Fibroblast of peridontal ligament (primary cell): ENCODE measurements around the gene ALX4.

Experiments used
- DNase-seq: peaks from one replicate; pipeline ENCODE4 v3.0.0-alpha.2; 2010; ENCODE audit errors: extremely low read depth

Gene ALX4

DNA sequence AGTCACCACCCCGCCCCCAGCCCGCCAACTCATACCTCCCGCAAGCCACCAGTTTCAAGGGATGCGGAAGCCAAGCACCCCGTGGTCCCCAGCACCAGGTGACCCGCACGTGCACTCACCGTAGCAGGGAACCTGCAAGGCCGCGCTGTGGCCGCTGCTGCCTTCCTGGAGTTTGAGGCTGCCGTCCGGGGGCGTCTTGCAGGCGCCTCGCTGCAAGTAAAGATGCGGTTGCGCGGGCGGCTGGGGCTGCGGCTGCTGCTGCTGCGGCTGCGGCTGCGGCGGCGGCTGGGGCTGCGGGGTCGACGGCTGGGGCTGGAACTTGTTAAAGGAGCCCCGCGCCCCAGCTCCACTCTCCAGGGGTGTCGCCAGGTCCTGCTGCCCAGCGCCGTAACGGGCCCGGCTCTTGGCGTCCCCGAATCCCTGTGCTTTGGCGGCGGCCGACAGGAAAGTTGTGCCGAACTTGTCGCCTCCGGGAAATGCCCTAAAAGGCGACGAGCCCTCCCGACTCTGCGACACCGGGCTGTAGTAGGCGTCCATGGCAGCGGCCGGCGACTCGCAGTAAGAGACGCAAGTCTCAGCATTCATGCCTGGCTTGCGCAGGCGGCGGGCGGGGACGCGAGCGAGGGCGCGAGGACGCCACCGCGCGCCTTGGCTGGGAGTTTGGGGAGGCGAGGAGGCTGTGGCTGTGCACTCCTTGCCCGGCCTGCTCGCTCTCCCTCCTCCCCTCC is at the start of gene ALX4:
Gene ALX4, minus strand, starts transcription at position 662 of the 728 bp plus-strand sequence. Its CDS starts 77 bp downstream, at position 585.
- no peak for DNase-seq

- no peak for DNase-seq
Measured at GRCh38 chr11:44359162-44359561, 49.2 kb upstream of the ALX4 start.

DNA sequence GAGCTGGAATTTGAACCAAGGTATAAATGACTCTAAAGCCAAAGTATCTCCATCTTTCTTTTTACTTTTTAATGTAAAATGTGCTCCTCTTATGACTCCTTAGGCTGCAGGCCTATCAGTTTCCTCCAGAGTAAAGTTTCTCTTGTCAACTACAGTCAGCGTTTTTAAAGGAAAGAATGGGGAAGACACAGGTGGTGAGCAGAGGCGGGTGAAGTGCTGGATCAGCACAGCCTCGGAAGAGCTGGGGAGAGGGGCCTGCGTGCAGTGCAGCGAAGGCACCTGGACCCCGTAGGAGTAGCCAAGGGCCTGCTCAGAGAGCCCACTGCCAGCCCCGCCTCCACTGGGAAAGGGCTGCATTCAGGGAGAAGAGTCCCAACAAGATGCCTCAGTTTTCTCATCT is 48.8 kb upstream of the ALX4 start:
- DNase-seq: no peak

DNA sequence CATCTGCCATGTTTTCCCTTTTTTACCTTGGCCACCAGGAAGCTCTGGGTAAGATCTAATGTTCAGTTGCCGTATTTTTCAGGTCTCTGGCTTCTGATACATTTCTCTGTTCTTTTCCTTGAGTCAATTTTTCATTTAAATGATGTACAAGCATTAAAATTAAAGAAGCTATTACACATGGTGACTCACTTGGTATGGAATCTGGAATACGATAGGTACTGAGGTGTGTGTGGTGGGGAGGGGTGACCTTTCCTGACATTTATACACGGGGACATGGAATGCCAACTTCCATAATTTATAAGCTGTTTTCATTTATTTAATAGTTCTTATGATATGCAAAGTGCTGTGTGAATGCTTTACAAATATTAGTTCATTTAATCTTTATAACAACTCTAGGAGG is 47.8 kb upstream of the ALX4 start:
- no peak for DNase-seq

GRCh38 chr11:44356351-44356750 is 46.4 kb upstream of the ALX4 start:
- no peak for DNase-seq

GRCh38 chr11:44351898-44352498 is 42.1 kb upstream of the ALX4 start:
- no peak for DNase-seq

- DNase-seq: no peak
Measured at GRCh38 chr11:44351006-44351660, 41.2 kb upstream of the ALX4 start.

DNA sequence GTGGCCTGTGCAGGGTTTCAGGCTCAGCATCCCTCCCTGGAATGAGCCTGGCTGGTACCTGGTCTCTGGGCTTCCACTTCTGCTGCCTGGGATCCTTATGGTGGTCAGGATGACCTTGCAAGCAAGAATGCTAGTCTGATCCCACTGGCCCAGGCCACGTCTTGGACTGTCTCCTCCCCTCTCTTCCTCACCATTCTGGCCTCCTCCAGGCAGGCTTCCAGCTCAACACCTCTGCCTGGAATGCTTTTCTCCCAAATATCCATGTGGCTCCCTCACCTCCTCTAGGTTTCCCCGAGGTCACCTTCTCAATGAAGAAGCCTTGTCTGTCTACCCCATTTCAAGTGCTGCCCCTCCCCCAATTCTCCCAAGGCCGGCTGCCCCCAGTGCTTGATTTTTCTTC is 39.4 kb upstream of the ALX4 start:
- DNase-seq: no peak

GRCh38 chr11:44348721-44349120 is 38.8 kb upstream of the ALX4 start:
- DNase-seq: no peak

GRCh38 chr11:44348114-44348513 is 38.2 kb upstream of the ALX4 start:
- DNase-seq: no peak

DNA sequence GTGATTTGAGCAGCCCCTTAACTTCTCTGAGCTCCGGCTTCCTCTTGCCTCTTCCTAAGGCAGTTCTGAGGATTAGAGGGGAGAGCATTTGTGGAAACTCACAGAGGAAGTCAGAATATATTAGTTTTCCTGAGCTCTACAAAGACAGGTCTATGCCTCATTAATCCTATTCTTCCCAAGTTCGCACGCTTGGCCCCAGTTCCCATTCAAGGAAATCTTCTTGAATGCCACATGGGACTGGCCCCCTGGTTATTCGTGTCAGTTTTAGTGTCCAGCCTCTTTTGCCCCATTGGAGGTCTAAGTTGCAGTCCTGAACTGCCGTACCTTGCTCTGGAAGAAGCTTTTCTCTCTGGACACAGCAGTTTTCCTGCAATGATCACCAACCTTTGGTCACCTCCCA is 37.6 kb upstream of the ALX4 start:
- DNase-seq: no peak

DNA sequence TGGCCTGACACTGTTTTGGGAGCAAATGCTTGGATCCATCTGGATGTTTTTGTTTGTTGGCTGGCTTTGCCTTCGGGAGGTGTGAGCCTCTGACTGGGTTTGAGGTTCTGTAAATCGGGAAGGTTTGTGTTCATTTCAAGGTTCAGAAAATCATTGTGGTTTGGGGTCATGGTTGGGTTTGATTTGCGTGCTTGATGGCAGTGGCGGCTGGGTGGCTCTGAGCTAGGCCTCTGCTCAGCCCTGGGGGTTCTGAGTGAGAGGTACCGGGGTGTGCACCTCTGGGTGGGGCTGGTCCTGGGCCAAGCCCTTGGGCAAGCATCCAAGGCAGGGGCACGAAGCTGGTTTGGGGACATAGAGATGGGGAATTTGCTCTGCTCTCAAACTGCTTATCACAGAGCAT is 37.0 kb upstream of the ALX4 start:
- no peak for DNase-seq

DNA sequence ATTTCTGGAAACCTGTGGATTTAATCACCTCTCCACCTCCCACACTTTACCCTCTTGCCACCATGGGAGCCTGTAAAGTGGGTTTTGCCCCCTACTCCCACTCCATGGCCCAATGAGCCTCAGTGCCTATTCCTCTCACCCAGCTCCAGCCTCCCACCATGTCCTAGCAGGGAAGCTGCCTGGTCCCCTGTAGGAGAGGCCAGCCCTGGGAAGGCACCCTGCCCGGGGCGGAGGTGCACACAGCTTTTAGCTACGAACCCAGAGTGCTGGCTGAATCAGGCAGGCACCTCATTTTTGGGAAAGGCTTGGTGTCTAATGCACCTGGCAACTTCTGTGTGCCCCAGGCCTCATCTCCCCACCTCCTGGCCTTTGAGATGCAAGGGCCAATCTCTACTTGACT is 35.8 kb upstream of the ALX4 start:
- DNase-seq: no peak

DNA sequence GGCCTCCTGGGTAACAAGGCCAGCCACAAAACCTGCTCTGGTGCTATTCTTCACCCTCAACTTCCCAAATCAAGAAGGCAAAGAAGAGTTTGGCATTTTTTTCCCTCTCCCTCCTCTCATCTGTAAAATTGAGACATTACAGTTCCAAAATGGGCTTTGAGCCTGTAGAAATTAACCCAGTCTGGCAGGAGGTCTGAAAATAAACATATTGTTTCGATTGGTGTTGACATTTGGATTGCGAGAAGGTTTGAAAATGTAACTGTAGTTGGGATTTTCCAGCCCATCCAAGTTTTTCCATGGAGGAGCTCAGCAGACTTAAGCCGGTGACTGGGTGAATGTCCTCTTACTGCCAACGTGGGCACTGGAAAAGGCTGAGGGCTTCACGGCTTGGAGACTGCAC is 35.0 kb upstream of the ALX4 start:
- DNase-seq: no peak

DNA sequence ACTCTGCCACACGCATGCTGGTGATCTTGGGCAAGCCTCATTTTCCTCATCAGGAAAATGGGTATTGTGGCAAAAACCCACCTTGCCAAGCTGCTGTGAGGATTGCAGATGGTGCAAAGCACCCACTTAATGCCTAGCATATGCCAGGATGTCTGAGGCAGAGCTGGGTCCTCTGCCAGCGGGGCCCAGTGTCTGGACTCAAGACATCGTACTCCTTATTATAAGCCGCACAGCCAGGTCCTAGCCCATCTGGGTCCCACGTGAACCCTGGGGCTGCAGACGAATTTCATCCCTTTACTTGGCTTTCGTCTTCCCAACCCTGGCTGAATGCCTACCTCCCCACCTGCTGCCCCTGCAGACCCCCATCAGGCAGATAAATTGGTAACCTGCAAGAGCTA is 34.5 kb upstream of the ALX4 start:
- DNase-seq: no peak

DNA sequence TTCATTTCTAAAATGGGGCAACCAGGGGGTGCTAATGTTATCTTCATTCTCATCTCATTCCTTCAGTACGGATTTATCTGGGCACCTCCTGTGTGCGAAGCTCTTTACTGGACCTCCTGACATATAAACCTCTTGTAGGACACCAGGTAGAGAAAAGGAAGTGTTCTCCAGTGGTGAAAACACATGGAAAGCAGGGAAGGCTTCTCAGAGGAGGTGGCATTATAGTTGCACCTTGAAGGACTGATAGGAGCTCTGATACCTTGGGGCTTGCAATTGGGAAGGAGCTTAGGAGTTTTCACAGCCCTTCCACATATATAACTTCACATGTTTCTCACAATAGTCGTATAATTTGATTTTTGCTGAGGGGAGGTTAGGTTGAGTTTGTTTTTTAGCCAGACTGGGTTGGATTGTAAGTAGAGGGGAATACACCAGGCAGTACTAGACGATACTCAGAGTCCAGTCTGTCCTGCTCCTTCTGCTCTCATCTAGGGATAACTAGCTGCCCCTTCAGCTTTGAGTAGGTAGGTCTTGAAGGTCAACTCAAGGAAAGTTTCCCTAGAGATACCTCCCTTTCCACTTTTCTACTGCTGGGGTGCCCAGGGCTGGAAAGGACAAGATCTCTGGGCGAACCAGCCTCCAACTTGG is 34.0 kb upstream of the ALX4 start:
- DNase-seq: no peak

DNA sequence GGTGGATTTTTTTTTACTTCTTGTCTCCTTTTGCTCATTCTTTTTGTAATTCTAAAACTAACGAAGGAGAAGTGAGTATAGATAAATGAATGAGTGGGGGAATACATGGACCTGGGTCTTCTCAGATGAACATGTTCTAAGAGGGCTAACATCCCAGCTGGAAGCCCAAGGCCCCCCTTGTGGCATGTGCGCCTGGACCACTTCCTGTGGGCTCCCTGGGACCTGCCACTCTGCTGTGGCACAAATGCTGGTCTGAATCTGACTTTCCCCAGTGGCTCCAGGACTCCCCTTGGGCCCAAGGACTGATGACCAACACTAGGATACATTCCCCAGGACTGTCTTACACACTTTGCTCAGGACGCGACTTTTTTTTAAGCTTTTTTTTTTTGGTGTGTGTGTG is 32.7 kb upstream of the ALX4 start:
- no peak for DNase-seq

DNA sequence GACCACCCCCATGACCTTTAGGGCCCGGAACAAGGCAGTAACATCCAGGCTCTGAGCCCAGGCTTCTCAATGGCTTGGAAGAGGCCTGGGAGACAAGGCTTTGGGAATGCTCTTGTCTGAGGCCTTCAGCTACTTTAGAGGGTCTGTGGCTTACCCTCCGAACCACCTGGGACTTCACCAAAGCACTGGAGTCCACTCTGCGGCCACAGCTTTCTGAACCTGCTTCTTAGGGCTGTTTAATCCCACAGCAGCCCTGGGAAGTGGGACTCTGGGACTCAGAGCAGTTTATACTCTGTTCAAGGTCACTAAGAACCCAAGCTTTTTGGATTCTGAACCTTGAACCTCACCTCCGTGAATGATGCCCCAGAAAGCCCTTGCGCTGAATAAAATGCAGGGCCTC is 30.7 kb upstream of the ALX4 start:
- DNase-seq: no peak

DNA sequence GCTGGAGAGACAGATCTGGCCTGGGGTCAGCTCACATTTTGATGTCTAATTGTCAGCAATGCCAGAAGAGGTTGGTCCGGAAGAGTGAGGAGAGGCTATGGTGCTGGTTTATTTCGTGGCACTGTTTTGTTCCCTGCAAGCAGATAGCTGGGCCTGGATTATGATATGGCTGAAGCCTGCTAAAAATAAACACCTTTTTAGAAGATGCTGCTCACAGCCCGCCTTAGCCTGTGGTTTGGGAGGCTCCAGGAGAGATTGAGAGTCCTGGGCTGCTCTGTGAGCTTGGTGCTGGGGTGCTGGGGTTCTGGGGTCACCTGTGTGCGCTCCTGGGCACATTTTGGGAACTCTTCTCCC is 29.6 kb upstream of the ALX4 start:
- no peak for DNase-seq

- no peak for DNase-seq
Measured at GRCh38 chr11:44338698-44339529, 29.0 kb upstream of the ALX4 start.

DNA sequence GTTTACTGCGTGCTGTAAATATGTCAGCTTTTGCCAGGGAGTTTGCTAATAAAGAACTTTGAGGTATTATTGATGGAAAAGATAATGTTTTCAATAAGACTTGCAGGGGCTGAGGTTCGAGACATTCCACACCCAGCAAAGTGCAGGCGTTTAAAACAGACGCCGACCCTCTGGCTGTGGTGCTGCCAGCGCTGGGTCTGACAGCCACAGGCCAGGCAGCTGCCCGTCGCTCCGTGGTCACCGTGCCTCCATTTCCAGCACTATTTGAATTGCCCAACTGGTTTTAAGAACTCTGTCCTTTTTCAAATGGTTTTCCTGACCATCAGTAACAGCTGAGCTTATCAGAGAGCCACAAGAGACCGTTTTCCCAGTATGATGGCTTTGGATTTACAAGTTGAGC is 28.1 kb upstream of the ALX4 start:
- DNase-seq: no peak

DNA sequence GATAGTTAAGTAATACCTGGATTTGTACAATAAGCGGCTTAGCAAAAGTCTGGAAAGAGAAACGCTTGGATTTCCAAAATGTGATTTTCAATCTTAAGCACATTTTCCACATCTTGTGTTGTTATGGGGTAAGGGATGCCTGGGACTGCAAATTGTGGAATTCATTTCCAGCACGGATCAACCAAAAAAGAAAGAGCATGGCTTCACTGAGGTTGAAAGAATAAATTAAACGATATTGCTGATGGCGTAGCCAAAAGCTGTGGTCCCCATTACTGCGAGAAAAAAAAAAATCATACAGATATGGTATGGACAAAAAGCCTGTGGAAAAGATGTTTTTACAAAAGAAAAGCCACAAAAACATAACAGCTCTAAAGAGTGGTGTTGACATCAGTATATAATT is 26.0 kb upstream of the ALX4 start:
- DNase-seq: no peak
